Fibroblast of lung (primary cell): ENCODE results near the gene SBDS. TPM values are rescaled to one million over a fixed set of nuclear protein-coding genes. Genes with fewer than 3 reads are reported as not detected.
A peak's percentile ranks its signal among the peaks of the same experiment; 100 is the strongest.
"Not testable (repeated sequence)": the region's sequence is repeated elsewhere in the genome, so short reads cannot be mapped to it uniquely, and the experiment has no call there.

ENCODE experiments used
- DNase-seq, 2 donors: peaks; one replicate each; pipeline versions ENCODE4 v3.0.0 to v3.0.0-alpha.2; 2010; ENCODE audit warnings: low read depth in 2 of 2
- H2AFZ ChIP-seq: 2 replicates; pipeline ENCODE4 v1.5.1; 2012; ENCODE audit warnings: low read length, control low read depth, inconsistent platforms
- H3K27ac ChIP-seq: 2 replicates; pipeline ENCODE4 v1.5.1; 2011; ENCODE audit warnings: low read length, control low read depth; ENCODE audit not compliant: insufficient read depth
- H3K27me3 ChIP-seq: 2 replicates; pipeline ENCODE4 v1.5.1; 2011; ENCODE audit warnings: mild to moderate bottlenecking, low read length; ENCODE audit not compliant: control insufficient read depth, insufficient read depth
- H3K36me3 ChIP-seq: 2 replicates; pipeline ENCODE4 v1.5.1; 2011; ENCODE audit warnings: low read length; ENCODE audit not compliant: control insufficient read depth, insufficient read depth
- H3K4me1 ChIP-seq: 2 replicates; pipeline ENCODE4 v1.5.1; 2011; ENCODE audit warnings: low read length; ENCODE audit not compliant: control insufficient read depth, insufficient read depth; ENCODE audit errors: extremely low read depth
- H3K4me2 ChIP-seq: 2 replicates; pipeline ENCODE4 v1.5.1; 2011; ENCODE audit warnings: low read length, control low read depth; ENCODE audit not compliant: insufficient read depth; ENCODE audit errors: extremely low read depth
- H3K4me3 ChIP-seq, 4 experiments: fragments of 200-600 bp in 1 of 4; sonication (generic) in 1 of 4; replicated peaks in 1 of 4; 2 replicates each; pipeline ENCODE4 v1.5.1; 2011 to 2016; ENCODE audit warnings: low read length in 4 of 4, low read depth in 3 of 4, mild to moderate bottlenecking in 3 of 4, control low read depth in 2 of 4, inconsistent platforms in 1 of 4, mixed read lengths in 1 of 4; ENCODE audit not compliant: insufficient read depth in 1 of 4; ENCODE audit errors: control extremely low read depth in 1 of 4
- H3K79me2 ChIP-seq: 2 replicates; pipeline ENCODE4 v1.5.1; 2012; ENCODE audit warnings: mild to moderate bottlenecking, low read length, inconsistent platforms; ENCODE audit not compliant: control insufficient read depth, insufficient read depth
- H3K9ac ChIP-seq: 2 replicates; pipeline ENCODE4 v1.5.1; 2011; ENCODE audit warnings: mild to moderate bottlenecking, low read length, control low read depth; ENCODE audit not compliant: insufficient read depth
- H3K9me3 ChIP-seq: 2 replicates; pipeline ENCODE4 v1.5.1; 2012; ENCODE audit warnings: low read depth, low read length; ENCODE audit not compliant: control insufficient read depth, insufficient read depth
- H4K20me1 ChIP-seq: 2 replicates; pipeline ENCODE4 v1.5.1; 2011; ENCODE audit warnings: low read length; ENCODE audit not compliant: control insufficient read depth, insufficient read depth; ENCODE audit errors: extremely low read depth
- EZH2 ChIP-seq: IDR thresholded peaks from 2 replicates; pipeline ENCODE4 v1.5.1; 2012; ENCODE audit warnings: low read length, control low read depth, mild to moderate bottlenecking; ENCODE audit errors: missing control alignments
- polyA plus RNA-seq, 2 donors: library from polyadenylated mRNA; depleted of rRNA in 1 of 2; stranded (reverse) in 1 of 2; unstranded in 1 of 2; fragments of >200 nt; gene quantifications; 2 replicates each; pipeline ENCODE4 v1.2.1, GENCODE V29; 2011 to 2012; ENCODE audit warnings: missing spikeins in 1 of 2
- total RNA-seq: library from RNA; depleted of rRNA; stranded (reverse); fragments of >200 nt; gene quantifications from 2 replicates; pipeline ENCODE4 v1.2.1, GENCODE V29; 2014
- TF ChIP-seq, protein P1 (sequence below), 2 donors: IDR thresholded peaks in 1 of 2; conservative IDR thresholded peaks in 1 of 2; 1 replicate in 1 of 2; 2 replicates in 1 of 2; pipeline ENCODE4 v1.5.1; 2011 to 2012; ENCODE audit warnings: low read length in 2 of 2, control low read depth in 1 of 2, inconsistent platforms in 1 of 2, low read depth in 1 of 2, mild to moderate bottlenecking in 1 of 2

SBDS gene
- total and polyA plus RNA-seq, 2 donors (not counting 1 experiment from before 2014, with no cell fraction given): 118 to 172 TPM

DNA sequence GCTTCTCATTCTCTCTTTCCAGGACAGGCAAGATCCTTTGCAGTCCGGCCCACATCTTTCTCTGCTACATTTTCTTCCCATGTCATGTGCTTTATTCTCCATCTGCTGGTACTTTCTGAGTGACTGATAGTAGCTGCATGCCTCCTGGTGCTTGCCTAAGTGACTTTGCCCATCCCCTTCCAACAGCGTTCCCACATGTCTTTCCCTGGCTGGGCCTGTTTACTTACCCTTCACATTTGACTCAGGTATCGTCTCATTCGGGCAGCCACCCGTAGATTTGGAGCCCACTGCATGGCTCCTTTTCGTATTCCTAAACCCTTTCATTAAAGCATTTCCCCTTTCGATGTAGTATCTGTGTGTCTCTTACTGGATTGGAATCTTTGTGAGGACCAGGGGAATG, 25.9 kb upstream of the SBDS start:
- Histone ChIP-seq H3K4me3 (no peak overlapping the region), H3K79me2 (no peaks in the 10 kb centered on the region), H3K4me2 (no peak overlapping the region), H3K27ac (no peak overlapping the region), H3K9ac (no peak overlapping the region), H4K20me1 (no peaks in the 10 kb centered on the region), H2AFZ (no peak overlapping the region), H3K9me3 (no peaks in the 10 kb centered on the region), H3K27me3 (no peaks in the 10 kb centered on the region), H3K4me1 (peaks cover 2% of the 10 kb centered on the region), H3K36me3 (no peaks in the 10 kb centered on the region)
- DNase-seq: no peak
- TF ChIP-seq EZH2: no peak
- TF ChIP-seq, protein P1, sequence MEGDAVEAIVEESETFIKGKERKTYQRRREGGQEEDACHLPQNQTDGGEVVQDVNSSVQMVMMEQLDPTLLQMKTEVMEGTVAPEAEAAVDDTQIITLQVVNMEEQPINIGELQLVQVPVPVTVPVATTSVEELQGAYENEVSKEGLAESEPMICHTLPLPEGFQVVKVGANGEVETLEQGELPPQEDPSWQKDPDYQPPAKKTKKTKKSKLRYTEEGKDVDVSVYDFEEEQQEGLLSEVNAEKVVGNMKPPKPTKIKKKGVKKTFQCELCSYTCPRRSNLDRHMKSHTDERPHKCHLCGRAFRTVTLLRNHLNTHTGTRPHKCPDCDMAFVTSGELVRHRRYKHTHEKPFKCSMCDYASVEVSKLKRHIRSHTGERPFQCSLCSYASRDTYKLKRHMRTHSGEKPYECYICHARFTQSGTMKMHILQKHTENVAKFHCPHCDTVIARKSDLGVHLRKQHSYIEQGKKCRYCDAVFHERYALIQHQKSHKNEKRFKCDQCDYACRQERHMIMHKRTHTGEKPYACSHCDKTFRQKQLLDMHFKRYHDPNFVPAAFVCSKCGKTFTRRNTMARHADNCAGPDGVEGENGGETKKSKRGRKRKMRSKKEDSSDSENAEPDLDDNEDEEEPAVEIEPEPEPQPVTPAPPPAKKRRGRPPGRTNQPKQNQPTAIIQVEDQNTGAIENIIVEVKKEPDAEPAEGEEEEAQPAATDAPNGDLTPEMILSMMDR (conservative IDR thresholded peaks at IDR 0.05 in 1 of 2, IDR thresholded peaks at IDR 0.05 in 1 of 2; ENCODE audit: low read depth in 1 of 2, low read length in 2 of 2): no peak

DNA sequence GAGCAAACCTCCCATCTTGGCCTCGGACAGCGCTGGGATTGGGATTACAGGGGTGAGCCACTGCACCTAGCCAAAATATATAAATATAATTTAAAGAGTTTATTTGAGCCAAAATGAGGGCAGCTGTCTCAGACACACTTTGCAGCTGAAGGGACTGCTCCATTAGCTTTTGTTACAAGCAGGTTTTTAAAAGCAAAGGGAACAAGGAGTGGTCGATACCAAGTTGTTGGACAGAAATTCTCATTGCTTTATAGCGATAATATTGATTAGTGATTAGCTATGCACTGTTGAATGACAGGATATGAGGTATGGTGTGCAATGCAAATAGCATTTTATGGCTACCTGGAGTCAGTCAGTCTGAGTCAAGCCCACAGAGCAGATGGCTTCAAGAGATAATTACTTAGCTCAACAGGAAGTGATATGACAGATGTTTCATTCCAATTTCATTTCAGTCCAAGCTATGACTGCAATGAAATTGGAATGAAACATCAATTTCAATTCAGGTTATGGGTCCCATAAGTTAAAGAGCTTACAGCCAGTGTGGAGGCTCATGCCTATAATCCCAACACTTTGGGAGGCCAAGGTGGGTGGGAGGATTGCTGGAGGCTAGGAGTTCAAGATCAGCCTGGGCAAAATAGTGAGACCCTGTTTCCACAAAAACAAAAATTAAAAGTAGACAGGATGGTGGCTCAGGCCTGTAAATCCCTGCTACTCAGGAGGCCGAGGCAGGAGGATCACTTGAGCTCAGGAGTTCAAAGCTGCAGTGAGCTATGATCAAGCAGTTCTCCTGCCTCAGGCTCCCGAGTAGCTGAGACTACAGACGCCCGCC, 24.4 kb upstream of the SBDS start:
- Histone ChIP-seq H3K4me1 (no peaks in the 10 kb centered on the region), H3K27me3 (no peaks in the 10 kb centered on the region), H3K4me2 (no peak overlapping the region), H2AFZ (no peak overlapping the region), H3K4me3 (no peak overlapping the region), H3K9ac (no peak overlapping the region), H4K20me1 (no peaks in the 10 kb centered on the region), H3K27ac (no peak overlapping the region), H3K9me3 (no peaks in the 10 kb centered on the region), H3K79me2 (no peaks in the 10 kb centered on the region), H3K36me3 (no peaks in the 10 kb centered on the region)
- TF ChIP-seq, protein P1 (conservative IDR thresholded peaks at IDR 0.05 in 1 of 2, IDR thresholded peaks at IDR 0.05 in 1 of 2; ENCODE audit: low read depth in 1 of 2, low read length in 2 of 2): no peak
- TF ChIP-seq EZH2: no peak
- peak in 1 of 2 donors; percentile 28 for DNase-seq

DNA sequence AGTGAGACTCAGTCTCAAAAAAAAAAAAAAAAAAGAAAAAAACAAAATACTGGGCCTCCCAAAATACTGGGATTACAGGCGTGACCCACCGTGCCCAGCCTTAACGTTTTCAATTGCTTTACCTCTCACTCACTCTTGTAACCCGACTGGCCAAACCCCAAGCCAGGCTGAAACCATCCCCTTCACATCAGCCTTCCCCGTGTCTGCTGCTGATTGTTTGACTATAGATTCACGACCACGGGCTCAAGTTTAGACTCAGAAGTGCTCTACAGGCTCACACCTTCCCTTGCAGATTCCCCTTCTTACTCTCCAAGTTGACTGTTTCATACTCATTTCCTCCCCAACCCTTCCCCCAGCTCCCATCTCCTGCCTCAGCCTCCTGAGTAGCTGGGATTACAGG, 23.6 kb upstream of the SBDS start:
- H3K9me3 ChIP-seq: no peaks in the 10 kb centered on the region
- H3K4me3 ChIP-seq: no peak overlapping the region
- no peak overlapping the region for H3K9ac ChIP-seq
- no peaks in the 10 kb centered on the region for H4K20me1 ChIP-seq
- H3K36me3 ChIP-seq: no peaks in the 10 kb centered on the region
- H3K4me1 ChIP-seq: no peaks in the 10 kb centered on the region
- TF ChIP-seq EZH2: no peak
- H2AFZ ChIP-seq: no peak overlapping the region
- H3K27me3 ChIP-seq: no peaks in the 10 kb centered on the region
- no peak for DNase-seq
- H3K27ac ChIP-seq: no peak overlapping the region
- H3K4me2 ChIP-seq: no peak overlapping the region
- H3K79me2 ChIP-seq: no peaks in the 10 kb centered on the region

DNA sequence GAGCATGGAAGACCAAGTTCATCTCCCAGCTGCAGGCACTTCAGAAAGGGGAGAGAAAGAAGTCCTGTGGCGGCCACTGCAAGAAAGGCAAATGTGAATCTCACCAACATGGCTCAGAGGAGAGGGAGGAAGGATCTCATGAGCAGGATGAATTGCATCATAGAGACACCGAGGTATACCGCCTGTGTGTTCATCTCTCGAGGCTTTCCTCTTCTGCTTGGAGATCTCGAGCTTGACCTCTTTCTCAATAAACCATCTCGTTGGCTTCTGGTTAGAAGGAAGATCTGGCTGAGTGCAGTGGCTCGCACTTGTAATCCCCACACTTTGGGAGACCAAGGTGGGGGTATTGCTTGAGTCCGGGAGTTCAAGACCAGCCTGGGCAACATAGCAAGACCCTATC, 22.6 kb upstream of the SBDS start:
- not testable (repeated sequence) for DNase-seq, H3K4me3 ChIP-seq, H3K36me3 ChIP-seq, H3K27me3 ChIP-seq, H3K4me1 ChIP-seq, H3K9me3 ChIP-seq, H3K9ac ChIP-seq, H4K20me1 ChIP-seq, H3K79me2 ChIP-seq, H2AFZ ChIP-seq, H3K4me2 ChIP-seq, H3K27ac ChIP-seq

DNA sequence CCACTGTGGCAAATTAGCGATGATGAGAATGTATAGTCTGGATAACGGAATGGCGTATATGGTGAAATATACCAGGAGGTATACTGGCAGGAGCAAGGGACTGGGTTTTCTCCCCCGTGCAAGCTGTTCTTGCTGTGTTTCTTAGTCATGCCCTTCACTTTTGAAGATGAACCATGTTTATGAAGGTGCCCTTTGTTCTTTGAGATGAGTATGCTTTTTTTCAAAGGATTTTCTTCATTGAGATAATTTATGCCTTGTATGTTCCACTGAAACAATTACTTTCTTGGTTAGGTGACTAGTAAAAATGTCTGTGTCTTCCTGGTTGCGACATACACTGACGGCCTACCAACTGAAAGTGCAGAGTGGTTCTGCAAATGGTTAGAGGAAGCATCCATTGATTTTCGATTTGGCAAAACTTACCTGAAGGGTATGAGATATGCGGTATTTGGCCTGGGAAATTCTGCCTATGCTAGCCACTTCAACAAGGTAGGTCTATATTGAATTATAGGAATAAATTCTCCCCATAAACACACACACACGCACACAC, 18.8 kb upstream of the SBDS start:
- H3K9ac ChIP-seq, H3K4me3 ChIP-seq, H3K36me3 ChIP-seq, H3K4me1 ChIP-seq, H3K27me3 ChIP-seq, H2AFZ ChIP-seq, H3K27ac ChIP-seq, H3K9me3 ChIP-seq, H4K20me1 ChIP-seq, H3K79me2 ChIP-seq, DNase-seq, H3K4me2 ChIP-seq: not testable (repeated sequence)
